Activated T-cell treated with anti-CD3 and anti-CD28 coated beads for 48 hours (primary cell): Measurements from ENCODE around the gene SELPLG.
"Not testable (repeated sequence)": the region's sequence is repeated elsewhere in the genome, so short reads cannot be mapped to it uniquely, and the experiment has no call there.

Source experiments
- DNase-seq: peaks from one replicate; pipeline ENCODE4 v3.0.0-alpha.2; 2020; ENCODE audit warnings: low read depth

The SELPLG gene

DNA sequence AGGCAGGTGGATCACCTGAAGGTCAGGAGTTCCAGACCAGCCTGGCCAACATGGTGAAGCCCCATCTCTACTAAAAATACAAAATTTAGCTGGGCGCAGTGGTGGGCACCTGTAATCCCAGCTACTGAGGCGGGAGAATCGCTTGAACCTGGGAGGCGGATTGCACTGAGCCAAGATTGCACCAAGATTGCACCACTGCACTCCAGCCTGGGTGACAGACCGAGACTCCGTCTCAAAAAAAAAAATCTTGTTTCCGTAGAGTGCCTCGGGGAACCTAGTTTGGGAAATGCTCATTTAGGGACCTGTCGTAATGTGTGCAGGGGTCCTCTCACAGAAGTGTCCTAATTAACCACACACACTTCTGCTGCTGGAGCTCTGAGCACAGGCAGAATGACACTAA is 43.2 kb downstream of the SELPLG start:
- not testable (repeated sequence) for DNase-seq

DNA sequence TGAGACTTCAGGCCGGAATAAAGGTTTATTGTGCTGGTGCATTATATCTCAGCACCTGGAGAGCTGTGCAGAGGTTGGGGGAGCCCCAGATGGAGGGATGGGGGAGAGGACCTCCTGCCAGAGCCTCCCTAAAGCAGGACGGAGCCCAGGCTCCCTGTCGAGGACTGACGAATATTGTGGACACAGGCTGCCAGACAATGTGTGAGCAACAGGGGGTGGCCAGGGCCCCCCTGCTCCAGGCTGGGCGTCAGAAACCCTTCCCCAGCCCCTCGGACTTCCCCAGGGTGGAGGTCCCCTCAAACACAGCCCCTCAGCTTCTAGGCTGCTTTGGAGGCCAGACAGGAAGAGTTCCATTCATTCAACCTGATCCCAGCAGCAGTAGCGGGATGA is 43.9 kb downstream of the SELPLG start:
- no peak for DNase-seq

DNA sequence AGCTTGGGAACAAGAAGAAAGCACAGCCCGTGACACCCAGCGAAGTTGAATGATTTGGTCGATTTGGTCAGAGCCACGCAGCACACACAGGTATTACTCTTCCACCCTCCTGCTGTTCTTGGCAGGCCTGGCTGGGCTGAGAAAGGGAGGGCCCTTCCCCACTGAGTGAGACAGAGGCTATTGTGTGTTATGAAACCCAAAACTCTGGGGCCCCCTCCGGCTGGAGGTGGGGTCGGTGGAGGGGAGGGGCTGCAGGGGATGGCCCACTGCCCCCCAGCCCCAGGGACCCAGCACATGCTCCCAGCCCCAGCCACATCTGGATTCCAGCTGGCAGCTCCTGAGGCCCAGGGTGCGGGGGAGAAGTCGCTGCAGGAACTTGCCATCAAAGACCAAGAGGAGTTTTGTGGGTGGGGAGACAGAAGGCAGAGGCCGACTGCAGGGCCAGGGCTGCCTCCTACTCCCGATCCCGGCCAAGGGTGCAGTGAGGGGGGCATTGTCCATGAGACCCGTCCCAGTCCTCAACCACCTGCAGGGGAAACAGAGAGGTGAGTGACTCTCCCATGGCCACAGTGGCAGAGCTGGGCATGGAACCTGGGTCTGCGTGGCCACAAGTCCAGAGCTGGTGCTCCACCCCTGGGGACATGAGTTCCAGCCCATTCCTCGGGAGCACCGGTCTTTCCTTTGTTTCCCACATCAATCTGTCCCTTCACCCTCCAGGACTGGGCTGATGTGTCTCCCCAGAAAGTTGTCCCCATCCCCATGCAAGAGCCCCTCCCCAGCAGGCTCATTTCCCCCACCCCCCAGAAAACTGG is 44.5 kb downstream of the SELPLG start:
- DNase-seq, result no peak

DNA sequence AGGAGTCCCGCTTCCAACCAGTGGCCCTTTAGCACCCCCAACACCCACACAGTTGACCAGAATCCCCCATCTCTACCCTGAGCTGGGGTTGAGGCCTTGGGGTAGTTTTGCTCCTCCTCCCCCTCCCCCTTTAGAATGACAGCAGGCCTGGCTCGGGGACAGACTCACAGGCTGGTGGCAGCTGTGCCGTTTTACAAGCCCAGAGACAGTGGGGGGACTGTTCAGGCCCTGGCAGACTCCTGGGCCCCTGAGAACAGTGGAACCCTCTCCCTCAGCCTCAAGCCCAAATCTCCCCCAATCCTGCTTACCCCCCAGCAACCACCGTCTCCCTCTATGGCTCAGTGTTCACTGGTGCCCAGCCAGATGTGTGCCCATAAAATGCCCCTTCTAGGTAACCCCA is 45.9 kb downstream of the SELPLG start:
- no peak for DNase-seq

DNA sequence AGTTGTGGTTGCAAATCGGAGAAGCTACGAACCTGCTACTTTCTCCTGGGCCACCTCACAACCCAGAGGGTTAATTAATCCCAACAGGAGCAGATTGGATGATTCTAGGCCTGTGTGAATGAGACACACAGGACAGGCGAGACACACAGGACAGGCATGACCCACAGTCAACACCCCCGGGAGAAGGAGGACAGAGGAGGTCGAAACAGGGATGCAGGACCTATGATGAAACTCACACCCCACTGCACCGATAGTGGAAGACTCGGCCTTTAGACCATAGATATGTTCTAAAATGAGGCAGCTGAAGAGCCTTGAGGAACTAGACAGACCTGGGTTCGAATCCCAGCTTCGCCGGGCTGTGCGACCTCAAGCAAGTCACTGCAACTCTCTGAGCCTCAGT is 47.4 kb downstream of the SELPLG start:
- DNase-seq, result no peak

DNA sequence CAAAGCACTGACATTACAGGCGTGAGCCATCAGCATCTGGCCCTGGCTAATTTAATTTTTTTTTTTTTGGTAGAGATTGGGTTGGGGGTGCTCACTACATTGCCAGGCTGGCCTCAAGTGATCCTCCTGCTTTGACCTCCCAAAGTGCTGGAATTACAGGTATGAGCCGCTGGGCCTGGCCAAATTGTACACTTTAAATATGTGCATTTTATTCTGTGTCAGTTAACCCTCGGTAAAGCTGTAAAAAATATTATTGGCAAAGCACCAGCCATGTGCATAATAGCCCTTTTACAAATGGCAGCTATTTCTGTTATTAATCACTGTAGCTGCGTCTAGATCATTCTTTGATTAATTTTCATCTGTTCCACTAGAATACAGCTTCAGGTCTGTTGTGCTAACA is 47.8 kb downstream of the SELPLG start:
- no peak for DNase-seq

DNA sequence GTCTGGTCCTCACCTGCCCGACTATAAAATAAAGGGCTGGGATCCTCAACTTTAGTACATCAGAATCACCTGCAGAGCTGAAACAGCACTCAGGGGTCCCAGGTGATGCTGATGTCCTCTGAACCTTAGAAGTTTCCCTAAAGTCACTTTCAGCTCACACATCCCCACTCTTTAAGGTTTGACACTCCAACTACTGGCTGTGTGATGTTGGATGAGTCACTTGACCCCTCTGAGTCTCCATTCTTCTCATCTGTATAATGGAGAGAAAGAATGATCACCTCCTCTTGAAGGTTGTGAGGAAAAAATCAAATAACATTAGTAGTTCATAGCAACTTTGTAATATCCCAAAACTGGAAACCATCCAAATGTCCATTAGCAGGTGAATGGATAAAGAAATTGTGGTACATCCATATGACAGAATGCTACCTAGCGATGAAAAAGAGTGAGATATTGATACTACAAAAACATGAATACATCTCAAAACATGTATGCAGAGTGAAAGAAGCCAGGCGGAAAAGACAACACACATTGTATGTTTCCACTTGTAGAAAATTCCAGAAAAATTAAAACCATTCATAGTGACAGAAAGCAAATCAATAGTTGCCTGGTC is 49.1 kb downstream of the SELPLG start:
- no peak for DNase-seq

DNA sequence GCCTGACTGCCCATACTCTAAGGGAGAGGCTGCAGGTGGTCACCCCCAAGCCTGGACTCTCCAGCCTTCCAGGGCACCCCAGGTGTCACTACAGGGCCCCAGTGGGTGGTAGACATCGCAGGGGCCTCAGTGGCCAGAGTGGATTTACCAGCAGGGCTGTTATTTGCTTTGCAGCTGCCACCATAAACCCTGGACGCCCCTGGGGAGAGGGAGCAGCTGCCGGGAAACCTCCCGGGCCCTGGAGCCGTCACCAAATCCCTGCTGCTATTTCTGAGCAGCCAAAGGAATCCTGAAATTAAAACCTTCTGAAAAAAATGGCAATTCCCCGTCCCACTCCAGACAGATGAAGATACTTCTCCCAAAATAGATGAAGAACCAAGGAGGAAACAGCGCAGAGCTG is 49.7 kb downstream of the SELPLG start:
- no peak for DNase-seq

DNA sequence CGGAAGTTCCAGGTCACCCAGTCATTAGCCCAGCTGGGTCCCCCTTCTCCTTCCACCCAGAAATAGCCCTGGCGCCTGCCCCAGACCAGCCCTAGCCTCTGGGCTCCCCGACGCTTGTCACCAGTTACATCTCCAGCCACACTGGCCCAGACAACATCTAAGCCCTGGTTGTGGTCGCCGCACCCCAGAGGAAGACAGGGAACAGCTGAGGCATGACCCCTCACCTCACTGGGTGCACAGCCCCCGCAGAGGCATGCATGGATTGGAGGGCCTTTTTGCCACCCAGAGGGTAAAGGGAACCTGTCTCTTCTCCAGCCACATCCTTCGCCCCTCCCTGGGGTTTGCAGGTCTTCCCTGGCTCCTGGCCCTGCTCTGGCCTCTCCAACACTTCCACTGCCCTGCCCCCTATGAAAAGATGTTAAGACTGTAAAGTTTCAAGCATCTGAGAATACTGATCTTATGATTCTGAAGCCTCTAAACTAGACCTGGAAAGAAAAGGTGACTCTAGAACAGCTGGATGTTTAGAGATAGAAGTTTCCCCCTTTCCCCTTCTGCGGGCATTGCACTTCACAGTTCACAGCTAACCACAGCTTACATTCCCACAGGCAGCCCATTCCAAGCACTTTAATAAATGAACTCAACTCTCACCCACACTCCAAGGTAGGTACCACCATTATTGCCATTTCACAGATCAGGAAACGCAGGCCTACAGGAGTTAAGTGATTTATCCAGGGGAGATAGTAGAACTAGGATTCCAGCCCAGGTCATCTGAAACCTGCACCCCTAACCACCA is 50.5 kb downstream of the SELPLG start:
- DNase-seq, result no peak

DNA sequence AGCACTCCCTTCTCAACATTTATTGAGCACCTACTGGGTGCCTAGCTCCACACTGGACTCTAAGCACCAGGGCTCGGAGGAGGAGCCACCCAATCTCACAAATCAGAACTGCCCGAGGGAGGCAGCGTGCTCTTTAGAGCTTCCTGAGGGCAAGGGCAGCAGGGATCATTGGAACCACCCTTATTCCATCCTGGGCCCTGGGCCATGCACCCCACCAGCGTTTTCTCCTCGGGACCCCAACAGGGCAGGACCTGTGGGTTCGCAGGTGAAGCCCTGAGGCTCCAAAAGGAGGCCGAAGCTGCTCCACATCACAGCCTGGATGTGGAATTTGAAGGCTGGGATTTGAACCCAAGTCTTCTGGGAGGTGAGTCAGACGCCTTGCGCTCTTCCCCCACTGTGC is 51.2 kb downstream of the SELPLG start:
- no peak for DNase-seq

DNA sequence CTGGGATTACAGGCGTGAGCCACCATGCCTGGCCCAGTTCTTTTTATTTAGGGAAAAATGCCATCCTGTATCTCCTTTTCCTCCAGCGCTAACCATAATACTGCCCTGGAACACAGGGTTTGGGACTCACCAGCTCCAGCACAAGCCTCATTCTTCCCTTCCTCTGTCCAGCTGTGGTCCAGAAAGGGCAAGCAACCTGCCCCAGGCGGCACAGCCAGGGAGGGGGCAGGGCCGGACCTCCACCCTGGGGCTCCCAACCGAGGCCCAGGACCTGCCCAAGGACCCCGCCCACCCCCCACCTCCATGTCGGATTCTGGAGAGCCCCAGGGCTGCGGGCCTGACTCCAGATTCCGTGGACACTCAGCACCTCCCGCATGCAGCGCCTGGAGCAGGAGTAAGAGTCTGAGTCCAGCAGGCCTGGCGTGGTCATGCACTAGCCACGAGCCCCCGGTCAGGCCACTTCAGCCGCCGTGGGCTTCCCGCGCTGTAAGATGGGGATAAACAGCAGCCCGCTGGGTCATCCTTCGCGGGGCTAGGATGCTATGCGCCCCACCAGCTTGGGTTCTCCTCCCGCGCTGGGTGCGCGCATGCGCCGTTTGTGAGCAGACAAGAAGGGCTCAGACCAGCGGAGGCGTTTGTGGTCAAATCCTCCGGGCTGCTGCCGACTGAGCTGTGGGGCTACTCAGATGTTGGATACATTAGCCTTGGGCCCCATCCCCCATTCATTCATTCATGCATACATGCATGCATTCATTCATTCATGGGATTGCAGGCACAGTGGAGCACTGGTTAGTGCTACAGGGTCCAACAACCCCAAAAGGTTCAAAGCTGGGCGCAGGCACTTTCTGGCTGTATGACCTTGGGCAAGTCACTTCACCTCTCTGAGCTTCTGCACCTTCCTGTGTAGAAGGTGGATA is 52.1 kb downstream of the SELPLG start:
- no peak for DNase-seq

DNA sequence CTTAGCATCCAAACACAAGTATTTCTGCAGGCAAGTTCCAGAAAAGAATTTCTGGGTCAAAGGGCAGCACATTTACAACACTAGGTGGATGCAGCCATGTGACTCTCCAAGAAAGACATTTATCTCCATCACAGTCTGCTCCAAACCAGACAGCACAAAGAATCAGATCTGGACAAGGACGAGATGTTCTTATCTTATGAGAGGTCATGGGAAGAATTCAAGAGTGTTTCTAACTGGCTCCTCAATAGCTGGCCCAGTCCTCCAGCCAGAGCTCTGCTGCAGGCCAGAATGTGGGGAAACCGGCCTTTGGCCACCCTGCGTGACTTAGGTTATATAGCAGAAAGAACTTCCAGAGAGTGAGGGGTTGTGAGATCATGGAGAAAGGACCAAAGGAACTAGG is 53.2 kb downstream of the SELPLG start:
- DNase-seq, result no peak

DNA sequence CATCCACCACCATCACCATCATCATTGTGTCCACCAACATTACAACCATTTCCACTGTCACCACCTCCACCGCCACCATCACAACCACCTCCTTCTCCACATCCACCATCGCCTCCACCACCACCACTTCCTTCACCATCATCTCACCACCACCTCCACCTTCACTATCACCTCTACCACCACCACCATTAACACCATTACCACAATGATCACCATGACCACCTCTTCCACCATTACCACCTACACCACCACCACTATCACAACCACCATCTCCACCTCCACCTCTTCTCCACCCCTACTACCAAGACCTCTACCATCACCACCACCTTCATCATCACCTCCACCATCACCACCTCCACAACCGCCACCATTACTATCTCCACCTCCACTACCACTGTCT is 54.9 kb downstream of the SELPLG start:
- no peak for DNase-seq

DNA sequence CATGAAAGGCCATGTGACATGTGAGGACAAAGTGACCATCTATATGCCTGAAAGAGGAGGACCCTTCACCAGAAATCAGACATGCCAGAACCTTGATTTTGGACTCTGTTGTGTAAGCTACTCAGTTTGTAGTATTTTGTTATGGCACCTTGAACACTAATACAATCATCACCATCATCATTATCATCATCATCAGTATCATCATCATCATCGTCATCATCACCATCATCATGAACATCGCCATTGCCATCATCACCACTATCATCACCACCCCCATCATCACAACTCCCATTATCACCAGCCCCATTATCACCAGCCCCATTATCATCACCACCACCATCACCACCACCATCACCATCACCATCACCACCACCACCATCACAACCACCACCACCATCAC is 55.4 kb downstream of the SELPLG start:
- DNase-seq, result no peak

DNA sequence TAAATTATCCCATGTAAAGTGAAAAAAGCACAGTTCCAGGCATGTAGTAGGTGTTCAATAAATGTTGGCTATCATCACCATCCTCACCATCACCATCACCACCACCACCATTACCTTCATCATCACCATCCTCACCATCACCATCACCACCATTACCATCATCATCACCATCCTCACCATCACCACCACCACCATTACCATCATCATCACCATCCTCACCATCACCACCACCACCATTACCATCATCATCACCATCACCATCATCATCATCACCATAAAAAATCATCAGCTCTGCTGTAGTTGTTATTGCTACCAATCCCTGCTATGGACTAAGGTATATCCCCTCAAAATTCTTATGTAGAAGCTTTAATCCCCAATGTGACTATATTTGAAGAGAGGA is 56.2 kb downstream of the SELPLG start:
- no peak for DNase-seq

DNA sequence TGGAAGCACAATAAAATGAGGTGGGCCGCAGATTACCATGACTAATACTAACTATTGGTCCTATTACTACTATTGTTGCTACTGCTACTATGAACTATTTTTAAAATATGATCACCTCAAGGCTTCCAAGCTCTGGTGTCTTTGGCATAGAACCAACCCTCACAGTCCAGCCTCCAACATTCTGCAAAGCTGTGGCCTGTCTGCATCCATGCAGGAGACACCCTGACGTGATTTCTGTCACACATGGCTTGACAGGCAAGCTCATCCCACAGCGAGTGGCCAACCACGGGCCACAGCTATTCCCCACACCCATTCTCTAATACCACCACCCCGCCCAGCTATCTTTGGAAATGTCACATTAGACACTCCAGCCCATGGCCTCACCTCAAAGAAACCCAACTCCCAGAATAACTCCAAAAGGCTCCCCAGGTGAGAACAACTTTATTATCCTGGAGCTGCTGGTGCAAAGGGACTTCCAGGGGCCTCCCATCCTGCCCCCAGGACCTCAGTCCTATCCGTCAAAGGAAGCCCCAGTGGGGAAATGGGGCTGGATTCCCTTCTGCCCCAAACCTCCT is 56.9 kb downstream of the SELPLG start:
- DNase-seq, result no peak

DNA sequence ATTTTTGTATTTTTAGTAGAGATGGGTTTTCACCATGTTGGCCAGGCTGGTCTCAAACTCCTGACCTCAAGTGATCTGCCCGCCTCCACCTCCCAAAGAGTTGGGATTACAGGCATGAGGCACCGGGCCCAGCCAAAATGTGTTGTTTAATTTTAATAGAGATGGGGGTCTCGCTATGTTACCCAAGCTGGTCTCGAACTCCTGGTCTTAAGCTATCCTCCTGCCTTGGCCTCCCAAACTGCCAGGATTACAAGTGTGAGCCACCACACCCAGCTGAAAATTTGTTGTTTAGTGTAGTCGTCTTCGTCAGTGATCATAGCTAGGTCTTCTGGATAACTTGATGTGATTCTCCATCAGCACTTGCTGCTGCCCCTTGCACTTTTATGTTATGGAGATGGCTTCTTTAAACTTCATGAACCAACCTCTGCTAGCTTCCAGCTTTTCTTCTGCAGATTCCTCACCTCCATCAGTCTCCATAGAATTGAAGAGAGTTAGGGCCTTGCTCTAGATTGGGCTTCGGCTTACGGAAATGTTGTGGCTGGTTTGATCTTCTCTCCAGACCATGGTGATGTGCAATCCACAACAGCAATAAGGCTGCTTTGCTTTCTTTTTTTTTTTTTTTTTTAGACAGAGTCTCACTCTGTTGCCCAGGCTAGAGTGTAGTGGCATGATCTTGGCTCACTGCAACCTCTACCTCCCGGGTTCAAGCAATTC is 58.3 kb downstream of the SELPLG start:
- no peak for DNase-seq

DNA sequence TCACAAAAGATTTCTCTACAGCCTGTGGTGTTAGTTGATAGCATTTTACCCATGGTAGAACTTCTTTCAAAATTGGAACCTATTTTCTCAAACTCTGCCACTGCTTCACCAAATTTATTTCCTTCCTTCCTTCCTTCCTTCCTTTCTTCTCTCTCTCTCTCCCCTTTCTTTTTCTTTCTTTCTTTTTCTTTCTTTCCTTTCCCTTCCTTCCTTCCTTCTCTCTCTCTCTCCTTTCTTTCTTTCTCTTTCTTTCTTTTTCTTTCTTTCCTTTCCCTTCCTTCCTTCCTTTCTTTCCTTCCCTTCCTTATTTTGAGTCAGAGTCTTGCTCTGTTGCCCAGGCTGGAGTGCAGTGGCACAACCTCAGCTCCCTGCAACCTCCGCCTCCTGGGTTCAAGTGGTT is 59.4 kb downstream of the SELPLG start:
- DNase-seq, result not testable (repeated sequence)

DNA sequence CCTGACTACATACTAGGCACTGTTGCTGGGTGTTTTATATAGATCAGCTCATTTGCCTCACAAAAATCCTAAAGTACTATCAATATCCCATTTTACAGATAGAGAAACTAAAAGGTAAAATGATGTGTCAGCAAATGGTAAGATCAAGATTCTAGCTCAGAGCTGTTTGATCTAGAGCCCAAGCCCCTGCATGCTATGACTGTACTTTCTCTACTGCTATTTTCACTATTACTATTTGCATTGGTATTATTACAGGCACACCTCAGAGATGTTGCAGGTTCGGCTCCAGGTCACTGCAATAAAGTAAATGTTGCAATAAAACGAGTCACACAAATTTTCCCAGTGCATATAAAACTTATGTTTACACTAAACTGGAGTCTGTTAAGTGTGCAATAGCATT is 60.4 kb downstream of the SELPLG start:
- DNase-seq, result no peak

DNA sequence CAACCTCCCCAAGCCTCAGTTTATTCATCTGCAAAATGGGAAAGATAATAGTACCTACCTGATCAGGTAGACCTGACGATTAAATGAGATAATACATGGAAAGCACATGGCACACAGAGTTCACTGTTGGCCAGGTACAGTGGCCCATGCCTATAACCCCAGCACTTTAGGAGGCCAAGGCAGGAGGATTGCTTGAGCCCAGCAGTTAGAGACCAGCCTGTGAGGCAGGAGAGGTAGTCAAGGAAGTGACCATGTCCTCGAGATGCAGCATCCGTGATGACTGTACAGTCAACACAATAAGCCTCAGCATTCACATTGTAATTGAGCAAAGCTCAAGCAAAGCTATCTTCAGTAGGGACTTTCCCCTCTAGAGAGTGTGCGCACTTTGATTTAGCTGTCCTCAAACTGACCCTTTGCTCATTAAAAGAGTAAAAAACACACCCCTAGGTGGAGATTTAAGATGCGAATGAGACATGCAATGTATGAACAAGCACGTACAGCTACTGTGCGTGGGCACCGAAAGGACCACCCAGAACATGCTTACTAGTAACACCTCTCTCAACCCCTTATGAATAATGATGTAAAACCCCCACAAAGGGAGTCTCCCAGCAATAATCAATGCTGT is 61.4 kb downstream of the SELPLG start:
- DNase-seq, result no peak
